ENCODE measurements around the gene CDH23. TPM values are rescaled to one million over a fixed set of nuclear protein-coding genes. Genes with fewer than 3 reads are reported as not detected.

CDH23 gene
- total RNA-seq, 4 donors from 2014 or later: 14.4 to 29.6 (median 19.7) TPM

DNA sequence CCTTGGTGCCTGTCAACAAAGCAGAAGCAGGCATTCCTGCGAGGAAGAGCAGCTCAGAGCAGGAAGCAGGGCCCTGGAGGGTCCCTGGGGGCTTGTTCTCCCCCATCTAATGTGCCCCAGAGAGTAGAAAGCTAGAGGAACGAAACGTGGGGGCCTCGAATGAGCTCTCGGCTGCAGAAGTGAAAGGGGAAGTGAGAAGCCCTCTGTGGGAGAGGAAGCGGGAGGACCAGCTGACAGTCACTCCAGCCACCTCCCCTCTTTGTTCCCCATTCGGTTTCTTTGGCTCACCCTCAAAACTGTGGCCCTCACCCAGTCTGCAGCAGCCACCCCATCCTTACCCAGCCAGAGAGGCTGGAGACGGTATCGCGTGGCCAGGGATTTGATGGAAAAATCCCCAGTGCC lies 297.8 kb downstream of the CDH23 start:
- peak overlapping the region in 1 of 4 donors; percentile 14 for H3K4me3 ChIP-seq
- 59% methylated on average over 10 of the region's 10 CpGs for WGBS
- intact Hi-C loops (cut with DNase I): no loop called here
- TF ChIP-seq, protein P1, sequence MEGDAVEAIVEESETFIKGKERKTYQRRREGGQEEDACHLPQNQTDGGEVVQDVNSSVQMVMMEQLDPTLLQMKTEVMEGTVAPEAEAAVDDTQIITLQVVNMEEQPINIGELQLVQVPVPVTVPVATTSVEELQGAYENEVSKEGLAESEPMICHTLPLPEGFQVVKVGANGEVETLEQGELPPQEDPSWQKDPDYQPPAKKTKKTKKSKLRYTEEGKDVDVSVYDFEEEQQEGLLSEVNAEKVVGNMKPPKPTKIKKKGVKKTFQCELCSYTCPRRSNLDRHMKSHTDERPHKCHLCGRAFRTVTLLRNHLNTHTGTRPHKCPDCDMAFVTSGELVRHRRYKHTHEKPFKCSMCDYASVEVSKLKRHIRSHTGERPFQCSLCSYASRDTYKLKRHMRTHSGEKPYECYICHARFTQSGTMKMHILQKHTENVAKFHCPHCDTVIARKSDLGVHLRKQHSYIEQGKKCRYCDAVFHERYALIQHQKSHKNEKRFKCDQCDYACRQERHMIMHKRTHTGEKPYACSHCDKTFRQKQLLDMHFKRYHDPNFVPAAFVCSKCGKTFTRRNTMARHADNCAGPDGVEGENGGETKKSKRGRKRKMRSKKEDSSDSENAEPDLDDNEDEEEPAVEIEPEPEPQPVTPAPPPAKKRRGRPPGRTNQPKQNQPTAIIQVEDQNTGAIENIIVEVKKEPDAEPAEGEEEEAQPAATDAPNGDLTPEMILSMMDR (IDR thresholded peaks at IDR 0.05): no peak
- TF ChIP-seq EP300 (IDR thresholded peaks at IDR 0.05) (no peak), POLR2AphosphoS5 (IDR thresholded peaks at IDR 0.05) (no peak), POLR2A (IDR thresholded peaks at IDR 0.05; ENCODE audit: low read depth) (no peak)
- peak overlapping the region; percentile 3 to 44 (median 40) for H3K27ac ChIP-seq (replicated peaks in 1 of 4)
- H3K36me3 ChIP-seq: no peaks in the 10 kb centered on the region
- no peak for DNase-seq (ENCODE audit: extremely low spot score)
- no peaks in the 10 kb centered on the region for H3K27me3 ChIP-seq
- peaks cover 33 to 55% (median 51%) of the 10 kb centered on the region in 4 donors for H3K4me1 ChIP-seq
- no peaks in the 10 kb centered on the region for H3K9me3 ChIP-seq

DNA sequence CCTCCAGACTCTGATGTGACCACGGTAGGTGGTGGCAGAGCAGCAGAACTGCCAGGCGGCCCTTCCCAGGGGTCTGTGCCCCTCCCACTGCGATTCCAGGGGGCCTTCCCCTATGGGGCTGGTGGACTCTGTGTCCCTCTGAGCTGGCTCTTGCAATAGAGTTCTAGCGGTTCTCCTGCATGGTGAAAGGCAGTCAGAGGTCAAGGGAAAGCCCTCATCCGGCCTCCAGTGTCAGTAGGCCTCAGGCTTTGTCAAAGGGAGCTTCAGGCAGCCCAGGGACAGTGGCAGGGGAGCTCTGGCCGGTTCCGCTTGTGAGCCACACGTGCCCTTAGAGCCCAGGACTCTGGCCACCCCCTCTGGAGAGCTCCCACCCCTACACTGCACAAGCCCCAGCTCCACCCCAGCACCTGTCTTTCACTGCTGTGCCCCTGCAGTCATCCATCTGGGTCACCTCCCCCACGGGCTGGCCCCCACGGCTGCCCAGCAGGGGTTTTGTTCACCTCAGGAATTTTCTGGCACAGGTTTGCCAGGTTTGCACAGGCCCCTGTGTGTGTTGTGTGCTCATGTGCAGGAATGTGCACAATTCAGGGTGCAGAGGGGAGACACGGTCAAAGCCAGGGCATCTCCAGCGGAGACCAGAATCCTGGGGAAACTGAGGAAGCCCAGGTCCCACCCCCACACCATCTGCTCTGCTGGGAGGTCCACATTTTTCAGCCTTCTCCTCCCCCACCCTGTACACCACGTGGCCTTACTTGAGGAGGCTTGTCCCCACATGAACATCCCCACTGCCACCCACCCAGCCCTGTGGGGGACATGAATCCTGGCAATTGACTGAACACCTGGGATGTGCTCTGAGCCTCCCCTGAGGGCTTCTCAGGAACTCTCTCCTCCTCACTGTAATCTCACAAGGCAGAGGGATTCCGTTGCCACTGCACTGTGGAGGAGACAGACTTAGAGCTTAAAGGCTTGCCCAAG lies 299.1 kb downstream of the CDH23 start:
- intact Hi-C loops (cut with DNase I): no loop called here
- H3K36me3 ChIP-seq: no peaks in the 10 kb centered on the region
- H3K9me3 ChIP-seq: no peaks in the 10 kb centered on the region
- H3K4me1 ChIP-seq: peaks cover 38 to 62% (median 58%) of the 10 kb centered on the region in 4 donors
- no peak for DNase-seq (ENCODE audit: extremely low spot score)
- TF ChIP-seq, protein P1 (IDR thresholded peaks at IDR 0.05): no peak
- TF ChIP-seq POLR2AphosphoS5 (IDR thresholded peaks at IDR 0.05) (no peak), POLR2A (IDR thresholded peaks at IDR 0.05; ENCODE audit: low read depth) (no peak), EP300 (IDR thresholded peaks at IDR 0.05) (no peak)
- 89% methylated on average over 10 of the region's 14 CpGs for WGBS
- no peak overlapping the region for H3K4me3 ChIP-seq
- H3K27ac ChIP-seq (replicated peaks in 1 of 4): peak overlapping the region in 1 of 4 donors; percentile 5
- H3K27me3 ChIP-seq: no peaks in the 10 kb centered on the region

DNA sequence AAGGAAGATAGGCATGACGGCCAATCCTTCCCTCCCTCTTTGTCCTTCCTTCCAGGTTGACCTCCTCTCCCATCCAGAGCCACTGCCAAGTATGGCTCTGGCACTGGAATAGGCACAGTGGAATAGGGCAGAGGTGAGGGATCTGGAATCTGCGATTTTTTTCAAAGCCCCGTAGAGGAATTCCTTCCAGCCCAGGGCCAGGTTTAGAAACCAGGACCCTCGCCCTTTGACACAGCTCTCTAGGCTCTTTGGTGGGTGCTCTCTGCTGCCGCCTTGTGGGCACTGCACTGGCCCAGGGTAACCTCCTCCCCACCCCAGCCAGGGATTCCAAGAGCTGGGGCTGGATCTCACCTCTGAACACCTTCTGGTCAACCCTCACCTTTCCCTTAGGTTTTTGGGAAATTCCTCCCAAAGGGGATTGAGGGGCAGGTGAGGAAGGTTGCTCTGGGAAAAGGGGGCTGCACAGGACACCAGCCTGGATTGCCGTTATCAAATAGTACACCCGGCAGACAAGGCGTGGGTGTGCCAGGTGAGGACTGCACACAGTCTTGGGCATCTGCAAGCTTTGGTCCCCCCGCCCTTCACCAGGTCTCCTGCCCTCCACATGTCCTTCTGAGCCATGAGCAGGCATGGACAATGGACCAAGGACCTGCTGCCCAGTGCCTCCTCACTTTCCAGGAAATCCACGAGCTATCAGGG lies 300.1 kb downstream of the CDH23 start:
- intact Hi-C loops (cut with DNase I): no loop called here
- TF ChIP-seq EP300 (IDR thresholded peaks at IDR 0.05): no peak
- no peak for TF ChIP-seq POLR2A (IDR thresholded peaks at IDR 0.05; ENCODE audit: low read depth)
- TF ChIP-seq, protein P1 (IDR thresholded peaks at IDR 0.05): peak; percentile 68 to 83 (median 75)
- TF ChIP-seq POLR2AphosphoS5 (IDR thresholded peaks at IDR 0.05): no peak
- no peaks in the 10 kb centered on the region for H3K36me3 ChIP-seq
- 68% methylated on average over 10 of the region's 10 CpGs for WGBS
- no peak for DNase-seq (ENCODE audit: extremely low spot score)
- peaks cover 43 to 69% (median 63%) of the 10 kb centered on the region in 4 donors for H3K4me1 ChIP-seq
- H3K27me3 ChIP-seq: no peaks in the 10 kb centered on the region
- H3K27ac ChIP-seq (replicated peaks in 1 of 4): no peak overlapping the region
- no peaks in the 10 kb centered on the region for H3K9me3 ChIP-seq
- H3K4me3 ChIP-seq: no peak overlapping the region

GRCh38 chr10:71697938-71698709 lies 301.4 kb downstream of the CDH23 start:
- Histone ChIP-seq H3K36me3 (no peaks in the 10 kb centered on the region), H3K9me3 (no peaks in the 10 kb centered on the region), H3K4me3 (no peak overlapping the region), H3K27me3 (no peaks in the 10 kb centered on the region), H3K4me1 (peaks cover 35 to 56% (median 50%) of the 10 kb centered on the region in 4 donors), H3K27ac (replicated peaks in 1 of 4) (no peak overlapping the region)
- 80% methylated on average over 7 of the region's 7 CpGs for WGBS
- no peak for TF ChIP-seq POLR2AphosphoS5 (IDR thresholded peaks at IDR 0.05)
- TF ChIP-seq POLR2A (IDR thresholded peaks at IDR 0.05; ENCODE audit: low read depth): no peak
- TF ChIP-seq EP300 (IDR thresholded peaks at IDR 0.05): no peak
- TF ChIP-seq, protein P1 (IDR thresholded peaks at IDR 0.05): no peak
- DNase-seq (ENCODE audit: extremely low spot score): no peak
- intact Hi-C loops (cut with DNase I): no loop called here
